ENCODE results near the gene SOX13. TPM values are rescaled to one million over a fixed set of nuclear protein-coding genes. Genes with fewer than 3 reads are reported as not detected.

SOX13 gene
- total and polyA plus RNA-seq, 9 of the 15 experiments (the other 6 are each of a cell fraction or from before 2014, with no cell fraction given): 0.03 to 0.35 (median 0.06) TPM; not detected in 5

- no peaks in the 10 kb centered on the region for H3K9me3 ChIP-seq (replicated peaks; ENCODE audit: control insufficient read depth, insufficient read depth, low read depth, low read length)
- H3K9me1 ChIP-seq (ENCODE audit: control insufficient read depth, insufficient read depth, low read length): no peaks in the 10 kb centered on the region
- intact Hi-C loops (cut with micrococcal nuclease) (no loop called here), in situ Hi-C loops (cut with MboI) (loop anchor here (10.0 kb wide), 1 partner anchor 329 kb away; no protein-coding TSS in a partner anchor)
- H3K4me3 ChIP-seq: no peak overlapping the region
- H4K20me1 ChIP-seq (replicated peaks; ENCODE audit: control insufficient read depth, insufficient read depth, low read length): no peaks in the 10 kb centered on the region
- no peaks in the 10 kb centered on the region for H3K36me3 ChIP-seq (ENCODE audit: control insufficient read depth, insufficient read depth, low read length)
- ChIA-PET POLR2A (interaction anchor here (0.6 to 2.5 kb wide), 2 partner anchors 9 to 23 kb away, joined by 3 to 13 read pairs; partner anchors contain the start of gene REN), CTCF (ENCODE audit: low intra/inter-chr PET ratio) (interaction anchor here (1.3 kb wide), 1 partner anchor 13 kb away, joined by 4 read pairs; no protein-coding TSS in a partner anchor)
- TF ChIP-seq TAL1 (IDR thresholded peaks at IDR 0.05) (peak; percentile 10; the same call in 1 of the 2 replicates), KLF16 (IDR thresholded peaks at IDR 0.05) (no peak)
- no peak overlapping the region for H3K4me2 ChIP-seq (ENCODE audit: insufficient read depth, low read length)
- H3K9ac ChIP-seq (ENCODE audit: insufficient read depth in 1 of 2, low read depth in 2 of 2, low read length in 2 of 2): no peak overlapping the region
- 1% methylated on average over 5 of the region's 5 CpGs for WGBS (ENCODE audit: insufficient coverage, low coverage, missing lambda C conversion rate)
- DNase-seq (ENCODE audit: extremely low read depth in 1 of 4, low spot score in 3 of 4) (no peak), ATAC-seq (no peak), FAIRE-seq (no peak)
- no peak overlapping the region for H3K27ac ChIP-seq (ENCODE audit: extremely low read depth, low read depth, low read length)
- BruUV-seq (replicated peaks): no TSS peak
- H2AFZ ChIP-seq (ENCODE audit: low read depth, low read length): no peak overlapping the region
- peaks cover 5 to 12% of the 10 kb centered on the region in 2 experiments; a peak in 4 of 5 replicates for H3K27me3 ChIP-seq (ENCODE audit: control insufficient read depth in 2 of 2, insufficient read depth in 2 of 2, low read length in 2 of 2)
- H3K4me1 ChIP-seq (replicated peaks in 1 of 2; ENCODE audit: control insufficient read depth in 2 of 2, insufficient read depth in 2 of 2, low read length in 2 of 2): peaks cover 18 to 27% of the 10 kb centered on the region in 2 experiments; a peak in 4 of 5 replicates
- H3K79me2 ChIP-seq (ENCODE audit: control insufficient read depth, insufficient read depth, low read length): no peaks in the 10 kb centered on the region
These were observed 103.1 kb downstream of the SOX13 start for GRCh38 chr1:204176049-204176448.

GRCh38 chr1:204177133-204177532 lies 104.2 kb downstream of the SOX13 start:
- Histone ChIP-seq H3K27me3 (ENCODE audit: control insufficient read depth in 2 of 2, insufficient read depth in 2 of 2, low read length in 2 of 2) (peaks cover 5 to 12% of the 10 kb centered on the region in 2 experiments; a peak in 4 of 5 replicates), H4K20me1 (replicated peaks; ENCODE audit: control insufficient read depth, insufficient read depth, low read length) (no peaks in the 10 kb centered on the region), H3K9me3 (replicated peaks; ENCODE audit: control insufficient read depth, insufficient read depth, low read depth, low read length) (no peaks in the 10 kb centered on the region), H3K4me3 (no peak overlapping the region), H3K9ac (ENCODE audit: insufficient read depth in 1 of 2, low read depth in 2 of 2, low read length in 2 of 2) (peak overlapping the region in 1 of 2 experiments; percentile 3; a peak in 1 of 4 replicates), H2AFZ (ENCODE audit: low read depth, low read length) (no peak overlapping the region), H3K27ac (ENCODE audit: extremely low read depth, low read depth, low read length) (no peak overlapping the region), H3K9me1 (ENCODE audit: control insufficient read depth, insufficient read depth, low read length) (no peaks in the 10 kb centered on the region), H3K4me2 (ENCODE audit: insufficient read depth, low read length) (peak overlapping the region; percentile 27; the same call in 1 of the 2 replicates), H3K36me3 (ENCODE audit: control insufficient read depth, insufficient read depth, low read length) (no peaks in the 10 kb centered on the region), H3K79me2 (ENCODE audit: control insufficient read depth, insufficient read depth, low read length) (no peaks in the 10 kb centered on the region), H3K4me1 (replicated peaks in 1 of 2; ENCODE audit: control insufficient read depth in 2 of 2, insufficient read depth in 2 of 2, low read length in 2 of 2) (peaks cover 18 to 27% of the 10 kb centered on the region in 2 experiments; a peak in 4 of 5 replicates)
- CTCF ChIA-PET (ENCODE audit: low intra/inter-chr PET ratio): interaction anchor here (0.7 kb wide), 1 partner anchor 11 kb away, joined by 3 read pairs; the partner anchor contains the start of gene REN
- POLR2A ChIA-PET: interaction anchor here (2.5 kb wide), 1 partner anchor 10 kb away, joined by 13 read pairs; the partner anchor contains the start of gene REN
- 2% methylated on average over 4 of the region's 4 CpGs for WGBS (ENCODE audit: insufficient coverage, low coverage, missing lambda C conversion rate)
- ATAC-seq: peak; percentile 94
- peak; percentile 92 for FAIRE-seq
- in situ Hi-C loops (cut with MboI) (loop anchor here (10.0 kb wide), 1 partner anchor 328 kb away; no protein-coding TSS in a partner anchor), intact Hi-C loops (cut with micrococcal nuclease) (no loop called here)
- BruUV-seq (replicated peaks): no TSS peak
- DNase-seq (ENCODE audit: extremely low read depth in 1 of 4, low spot score in 3 of 4): peak; percentile 67 to 82 (median 72)
- TF ChIP-seq ZNF766 (CRISPR knock-in tag; conservative IDR thresholded peaks at IDR 0.05) (peak; percentile 92), MEIS2 (IDR thresholded peaks at IDR 0.05; ENCODE audit: partially characterized antibody) (peak; percentile 94), DDX20 (tag; IDR thresholded peaks at IDR 0.05; ENCODE audit: low read depth) (no peak), ETV5 (CRISPR knock-in tag; IDR thresholded peaks at IDR 0.05; ENCODE audit: low read depth) (peak; percentile 87), GABPB1 (CRISPR knock-in tag; IDR thresholded peaks at IDR 0.05) (peak; percentile 78), ATF3 (IDR thresholded peaks at IDR 0.05) (peak; percentile 96), ATF3 (CRISPR knock-in tag; conservative IDR thresholded peaks at IDR 0.05) (0 out of 2 replicates have a peak, but pooled peaks have one; percentile 78), ZNF311 (CRISPR knock-in tag; IDR thresholded peaks at IDR 0.05) (no peak), ADNP (tag; IDR thresholded peaks at IDR 0.05) (no peak), MXI1 (IDR thresholded peaks at IDR 0.05; ENCODE audit: low read depth, low read length) (no peak), XRCC5 (IDR thresholded peaks at IDR 0.05; ENCODE audit: low read depth, low read length) (no peak)
